ENCODE measurements around the gene GMDS. TPM values are rescaled to one million over a fixed set of nuclear protein-coding genes. Genes with fewer than 3 reads are reported as not detected.

GMDS gene
- total and polyA plus RNA-seq, 2 experiments from 2014 or later: 30.1 to 36.5 TPM

DNA sequence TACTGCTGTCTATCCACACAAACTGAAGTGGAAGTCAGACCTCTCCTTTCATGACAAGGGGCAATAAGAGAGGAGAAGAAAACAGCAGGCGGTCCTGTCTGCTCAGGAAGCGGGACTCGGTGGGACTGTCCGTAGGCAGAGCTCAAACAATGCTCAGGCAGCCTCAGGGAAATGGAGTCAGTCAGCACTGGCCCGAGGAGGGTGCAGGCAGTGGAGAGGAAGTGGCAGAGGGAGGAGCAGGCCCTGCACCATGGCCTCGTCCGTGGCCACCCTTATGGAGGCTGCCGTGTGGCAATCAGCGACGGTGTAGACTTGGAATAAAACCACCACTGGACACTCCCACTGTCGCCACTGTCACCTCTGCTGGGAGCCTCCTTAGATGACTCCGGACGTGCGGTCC is 616.1 kb downstream of the GMDS start:
- H3K4me3 ChIP-seq: no peak overlapping the region
- no peak overlapping the region for H3K4me3 Mint-ChIP-seq
- H3K4me2 ChIP-seq: no peak overlapping the region
- peaks cover 55% of the 10 kb centered on the region for H3K27me3 ChIP-seq (ENCODE audit: insufficient read depth)
- no peak overlapping the region for H3K27ac ChIP-seq (ENCODE audit: low read depth)
- no peaks in the 10 kb centered on the region for H3K79me2 ChIP-seq (replicated peaks; ENCODE audit: insufficient read depth)
- DNase-seq (ENCODE audit: low spot score): no peak
- H3K27me3 Mint-ChIP-seq (ENCODE audit: insufficient read depth, low read depth, poor library complexity): peaks cover 56% of the 10 kb centered on the region
- no peaks in the 10 kb centered on the region for H3K36me3 Mint-ChIP-seq (ENCODE audit: low read depth)
- no peaks in the 10 kb centered on the region for H3K36me3 ChIP-seq (ENCODE audit: insufficient read depth)
- no peak overlapping the region for H2AFZ ChIP-seq
- H3K27ac Mint-ChIP-seq: no peak overlapping the region
- 0 out of 2 replicates have a peak, but pooled peaks cover 6% of the 10 kb centered on the region for H3F3A ChIP-seq (replicated peaks; ENCODE audit: low read depth)
- no peak for TF ChIP-seq NANOG (IDR thresholded peaks at IDR 0.05; ENCODE audit: borderline replicate concordance)
- TF ChIP-seq STAT1 (IDR thresholded peaks at IDR 0.05; ENCODE audit: unreplicated experiment): no peak
- TF ChIP-seq POLR2AphosphoS5 (IDR thresholded peaks at IDR 0.05; ENCODE audit: low read depth): no peak
- TF ChIP-seq, protein P1, sequence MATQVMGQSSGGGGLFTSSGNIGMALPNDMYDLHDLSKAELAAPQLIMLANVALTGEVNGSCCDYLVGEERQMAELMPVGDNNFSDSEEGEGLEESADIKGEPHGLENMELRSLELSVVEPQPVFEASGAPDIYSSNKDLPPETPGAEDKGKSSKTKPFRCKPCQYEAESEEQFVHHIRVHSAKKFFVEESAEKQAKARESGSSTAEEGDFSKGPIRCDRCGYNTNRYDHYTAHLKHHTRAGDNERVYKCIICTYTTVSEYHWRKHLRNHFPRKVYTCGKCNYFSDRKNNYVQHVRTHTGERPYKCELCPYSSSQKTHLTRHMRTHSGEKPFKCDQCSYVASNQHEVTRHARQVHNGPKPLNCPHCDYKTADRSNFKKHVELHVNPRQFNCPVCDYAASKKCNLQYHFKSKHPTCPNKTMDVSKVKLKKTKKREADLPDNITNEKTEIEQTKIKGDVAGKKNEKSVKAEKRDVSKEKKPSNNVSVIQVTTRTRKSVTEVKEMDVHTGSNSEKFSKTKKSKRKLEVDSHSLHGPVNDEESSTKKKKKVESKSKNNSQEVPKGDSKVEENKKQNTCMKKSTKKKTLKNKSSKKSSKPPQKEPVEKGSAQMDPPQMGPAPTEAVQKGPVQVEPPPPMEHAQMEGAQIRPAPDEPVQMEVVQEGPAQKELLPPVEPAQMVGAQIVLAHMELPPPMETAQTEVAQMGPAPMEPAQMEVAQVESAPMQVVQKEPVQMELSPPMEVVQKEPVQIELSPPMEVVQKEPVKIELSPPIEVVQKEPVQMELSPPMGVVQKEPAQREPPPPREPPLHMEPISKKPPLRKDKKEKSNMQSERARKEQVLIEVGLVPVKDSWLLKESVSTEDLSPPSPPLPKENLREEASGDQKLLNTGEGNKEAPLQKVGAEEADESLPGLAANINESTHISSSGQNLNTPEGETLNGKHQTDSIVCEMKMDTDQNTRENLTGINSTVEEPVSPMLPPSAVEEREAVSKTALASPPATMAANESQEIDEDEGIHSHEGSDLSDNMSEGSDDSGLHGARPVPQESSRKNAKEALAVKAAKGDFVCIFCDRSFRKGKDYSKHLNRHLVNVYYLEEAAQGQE (IDR thresholded peaks at IDR 0.05; ENCODE audit: unreplicated experiment): no peak
- TF ChIP-seq, protein P2, sequence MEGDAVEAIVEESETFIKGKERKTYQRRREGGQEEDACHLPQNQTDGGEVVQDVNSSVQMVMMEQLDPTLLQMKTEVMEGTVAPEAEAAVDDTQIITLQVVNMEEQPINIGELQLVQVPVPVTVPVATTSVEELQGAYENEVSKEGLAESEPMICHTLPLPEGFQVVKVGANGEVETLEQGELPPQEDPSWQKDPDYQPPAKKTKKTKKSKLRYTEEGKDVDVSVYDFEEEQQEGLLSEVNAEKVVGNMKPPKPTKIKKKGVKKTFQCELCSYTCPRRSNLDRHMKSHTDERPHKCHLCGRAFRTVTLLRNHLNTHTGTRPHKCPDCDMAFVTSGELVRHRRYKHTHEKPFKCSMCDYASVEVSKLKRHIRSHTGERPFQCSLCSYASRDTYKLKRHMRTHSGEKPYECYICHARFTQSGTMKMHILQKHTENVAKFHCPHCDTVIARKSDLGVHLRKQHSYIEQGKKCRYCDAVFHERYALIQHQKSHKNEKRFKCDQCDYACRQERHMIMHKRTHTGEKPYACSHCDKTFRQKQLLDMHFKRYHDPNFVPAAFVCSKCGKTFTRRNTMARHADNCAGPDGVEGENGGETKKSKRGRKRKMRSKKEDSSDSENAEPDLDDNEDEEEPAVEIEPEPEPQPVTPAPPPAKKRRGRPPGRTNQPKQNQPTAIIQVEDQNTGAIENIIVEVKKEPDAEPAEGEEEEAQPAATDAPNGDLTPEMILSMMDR (conservative IDR thresholded peaks at IDR 0.05; ENCODE audit: low read depth in 2 of 2): no peak
- TF ChIP-seq CREB1 (CRISPR knock-in tag; IDR thresholded peaks at IDR 0.05; ENCODE audit: low read depth): no peak
- no peaks in the 10 kb centered on the region; the same call in 2 of the 3 replicates for H3K9me3 Mint-ChIP-seq
- H3K4me1 Mint-ChIP-seq: peaks cover 12% of the 10 kb centered on the region
- H4K20me1 ChIP-seq (replicated peaks; ENCODE audit: insufficient read depth): peaks cover 36% of the 10 kb centered on the region
- H3K9me2 ChIP-seq (ENCODE audit: insufficient read depth): no peaks in the 10 kb centered on the region
- H3K4me1 ChIP-seq (ENCODE audit: insufficient read depth): 0 out of 2 replicates have a peak, but pooled peaks cover 7% of the 10 kb centered on the region
- no peak for ATAC-seq

GRCh38 chr6:1627827-1628560 is 617.4 kb downstream of the GMDS start:
- DNase-seq (ENCODE audit: low spot score): no peak
- no peaks in the 10 kb centered on the region for H3K36me3 Mint-ChIP-seq (ENCODE audit: low read depth)
- Histone ChIP-seq H2AFZ (no peak overlapping the region), H3K27me3 (ENCODE audit: insufficient read depth) (peaks cover 68% of the 10 kb centered on the region), H4K20me1 (replicated peaks; ENCODE audit: insufficient read depth) (peaks cover 45% of the 10 kb centered on the region), H3K36me3 (ENCODE audit: insufficient read depth) (no peaks in the 10 kb centered on the region), H3K27ac (ENCODE audit: low read depth) (no peak overlapping the region), H3K4me1 (ENCODE audit: insufficient read depth) (peaks cover 14% of the 10 kb centered on the region), H3K4me3 (no peak overlapping the region), H3K9me2 (ENCODE audit: insufficient read depth) (no peaks in the 10 kb centered on the region), H3K79me2 (replicated peaks; ENCODE audit: insufficient read depth) (no peaks in the 10 kb centered on the region), H3F3A (replicated peaks; ENCODE audit: low read depth) (0 out of 2 replicates have a peak, but pooled peaks cover 9% of the 10 kb centered on the region), H3K4me2 (no peak overlapping the region)
- no peak overlapping the region for H3K4me3 Mint-ChIP-seq
- no peak overlapping the region for H3K27ac Mint-ChIP-seq
- ATAC-seq: no peak
- peaks cover 69% of the 10 kb centered on the region for H3K27me3 Mint-ChIP-seq (ENCODE audit: insufficient read depth, low read depth, poor library complexity)
- H3K4me1 Mint-ChIP-seq: peaks cover 18% of the 10 kb centered on the region
- no peaks in the 10 kb centered on the region for H3K9me3 Mint-ChIP-seq
- no peak for TF ChIP-seq STAT1 (IDR thresholded peaks at IDR 0.05; ENCODE audit: unreplicated experiment)
- no peak for TF ChIP-seq EZH2phosphoT487 (IDR thresholded peaks at IDR 0.05; ENCODE audit: unreplicated experiment)
- no peak for TF ChIP-seq CREB1 (CRISPR knock-in tag; IDR thresholded peaks at IDR 0.05; ENCODE audit: low read depth)
- TF ChIP-seq, protein P1 (IDR thresholded peaks at IDR 0.05; ENCODE audit: unreplicated experiment): no peak
